Measurements from ENCODE around the gene DPP9. TPM values are rescaled to one million over a fixed set of nuclear protein-coding genes. Genes with fewer than 3 reads are reported as not detected.
"Not testable (repeated sequence)": the region's sequence is repeated elsewhere in the genome, so short reads cannot be mapped to it uniquely, and the experiment has no call there.

The DPP9 gene
- total RNA-seq, 2 donors from 2014 or later, result 36.8 to 48.8 TPM

DNA sequence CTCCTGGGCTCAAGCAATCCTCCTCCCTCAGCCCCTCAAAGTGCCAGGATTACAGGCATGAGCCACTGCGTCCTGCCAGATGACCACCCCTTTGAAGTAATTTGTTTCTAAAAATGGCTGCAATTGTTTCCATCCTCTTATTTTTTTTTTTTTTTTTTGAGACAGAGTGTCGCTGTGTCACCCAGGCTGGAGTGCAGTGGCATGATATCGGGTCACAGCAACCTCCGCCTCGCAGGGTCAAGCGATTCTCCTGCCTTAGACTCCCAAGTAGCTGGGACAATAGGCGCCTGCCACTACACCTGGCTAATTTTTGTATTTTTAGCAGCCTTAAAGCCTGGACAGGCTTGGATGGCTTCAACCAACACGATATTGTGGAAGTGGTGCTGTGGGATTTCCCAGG is 22.3 kb upstream of the DPP9 start:
- no peaks in the 10 kb centered on the region for H3K27me3 ChIP-seq (ENCODE audit: control insufficient read depth, insufficient read depth, low read length, poor library complexity, severe bottlenecking)
- no peak overlapping the region for H3K9ac ChIP-seq (ENCODE audit: extremely low read depth, low read length, poor library complexity, severe bottlenecking)
- Mint-ChIP-seq H3K27ac (no peak overlapping the region), H3K4me1 (peaks cover 5% of the 10 kb centered on the region), H3K9me3 (no peaks in the 10 kb centered on the region), H3K4me3 (no peak overlapping the region), H3K36me3 (ENCODE audit: low read depth) (no peaks in the 10 kb centered on the region), H3K27me3 (ENCODE audit: insufficient read depth) (peaks cover 1% of the 10 kb centered on the region)
- TF ChIP-seq, protein P1, sequence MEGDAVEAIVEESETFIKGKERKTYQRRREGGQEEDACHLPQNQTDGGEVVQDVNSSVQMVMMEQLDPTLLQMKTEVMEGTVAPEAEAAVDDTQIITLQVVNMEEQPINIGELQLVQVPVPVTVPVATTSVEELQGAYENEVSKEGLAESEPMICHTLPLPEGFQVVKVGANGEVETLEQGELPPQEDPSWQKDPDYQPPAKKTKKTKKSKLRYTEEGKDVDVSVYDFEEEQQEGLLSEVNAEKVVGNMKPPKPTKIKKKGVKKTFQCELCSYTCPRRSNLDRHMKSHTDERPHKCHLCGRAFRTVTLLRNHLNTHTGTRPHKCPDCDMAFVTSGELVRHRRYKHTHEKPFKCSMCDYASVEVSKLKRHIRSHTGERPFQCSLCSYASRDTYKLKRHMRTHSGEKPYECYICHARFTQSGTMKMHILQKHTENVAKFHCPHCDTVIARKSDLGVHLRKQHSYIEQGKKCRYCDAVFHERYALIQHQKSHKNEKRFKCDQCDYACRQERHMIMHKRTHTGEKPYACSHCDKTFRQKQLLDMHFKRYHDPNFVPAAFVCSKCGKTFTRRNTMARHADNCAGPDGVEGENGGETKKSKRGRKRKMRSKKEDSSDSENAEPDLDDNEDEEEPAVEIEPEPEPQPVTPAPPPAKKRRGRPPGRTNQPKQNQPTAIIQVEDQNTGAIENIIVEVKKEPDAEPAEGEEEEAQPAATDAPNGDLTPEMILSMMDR (conservative IDR thresholded peaks at IDR 0.05), result no peak
- no peaks in the 10 kb centered on the region for H3K4me1 ChIP-seq (ENCODE audit: control insufficient read depth, insufficient read depth, low read length)
- WGBS, 2 experiments (ENCODE audit: insufficient coverage in 1 of 2, insufficient read length in 1 of 2), result 92 to 94% methylated on average over 6 to 8 of the region's 8 CpGs
- H3K9me3 ChIP-seq (ENCODE audit: control insufficient read depth, low read length), result no peaks in the 10 kb centered on the region
- no peak overlapping the region for H3K4me3 ChIP-seq (ENCODE audit: low read length)
- no peaks in the 10 kb centered on the region for H3K36me3 ChIP-seq (ENCODE audit: control insufficient read depth, insufficient read depth, low read length)
- H3K27ac ChIP-seq (ENCODE audit: low read depth, low read length), result no peak overlapping the region
- DNase-seq, result no peak

DNA sequence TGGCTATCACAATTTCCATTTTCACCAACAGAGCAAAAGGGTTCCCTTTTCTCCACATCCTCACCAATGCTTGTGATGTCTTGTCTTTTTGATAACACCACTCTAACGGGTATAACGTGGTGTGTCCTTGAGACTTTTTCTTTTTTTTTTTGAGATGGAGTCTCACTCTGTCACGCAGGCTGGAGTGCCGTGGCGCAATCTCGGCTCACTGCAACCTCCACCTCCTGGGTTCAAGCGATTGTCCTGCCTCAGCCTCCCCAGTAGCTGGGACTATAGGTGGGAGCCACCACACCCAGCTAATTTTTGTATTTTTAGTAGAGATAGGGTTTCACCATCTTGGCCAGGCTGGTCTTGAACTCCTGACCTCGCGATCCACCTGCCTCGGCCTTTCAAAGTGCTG is 21.5 kb upstream of the DPP9 start:
- H3K27me3 ChIP-seq (ENCODE audit: control insufficient read depth, insufficient read depth, low read length, poor library complexity, severe bottlenecking); H3K4me1 ChIP-seq (ENCODE audit: control insufficient read depth, insufficient read depth, low read length); H3K9me3 Mint-ChIP-seq; DNase-seq; H3K27ac ChIP-seq (ENCODE audit: low read depth, low read length); H3K4me3 ChIP-seq (ENCODE audit: low read length); H3K4me3 Mint-ChIP-seq; H3K27me3 Mint-ChIP-seq (ENCODE audit: insufficient read depth); H3K36me3 ChIP-seq (ENCODE audit: control insufficient read depth, insufficient read depth, low read length); H3K9ac ChIP-seq (ENCODE audit: extremely low read depth, low read length, poor library complexity, severe bottlenecking); H3K9me3 ChIP-seq (ENCODE audit: control insufficient read depth, low read length); H3K27ac Mint-ChIP-seq; H3K36me3 Mint-ChIP-seq (ENCODE audit: low read depth); H3K4me1 Mint-ChIP-seq: not testable (repeated sequence)
- 92 to 95% methylated on average over 10 of the region's 10 CpGs for WGBS, 2 experiments (ENCODE audit: insufficient coverage in 1 of 2, insufficient read length in 1 of 2)

DNA sequence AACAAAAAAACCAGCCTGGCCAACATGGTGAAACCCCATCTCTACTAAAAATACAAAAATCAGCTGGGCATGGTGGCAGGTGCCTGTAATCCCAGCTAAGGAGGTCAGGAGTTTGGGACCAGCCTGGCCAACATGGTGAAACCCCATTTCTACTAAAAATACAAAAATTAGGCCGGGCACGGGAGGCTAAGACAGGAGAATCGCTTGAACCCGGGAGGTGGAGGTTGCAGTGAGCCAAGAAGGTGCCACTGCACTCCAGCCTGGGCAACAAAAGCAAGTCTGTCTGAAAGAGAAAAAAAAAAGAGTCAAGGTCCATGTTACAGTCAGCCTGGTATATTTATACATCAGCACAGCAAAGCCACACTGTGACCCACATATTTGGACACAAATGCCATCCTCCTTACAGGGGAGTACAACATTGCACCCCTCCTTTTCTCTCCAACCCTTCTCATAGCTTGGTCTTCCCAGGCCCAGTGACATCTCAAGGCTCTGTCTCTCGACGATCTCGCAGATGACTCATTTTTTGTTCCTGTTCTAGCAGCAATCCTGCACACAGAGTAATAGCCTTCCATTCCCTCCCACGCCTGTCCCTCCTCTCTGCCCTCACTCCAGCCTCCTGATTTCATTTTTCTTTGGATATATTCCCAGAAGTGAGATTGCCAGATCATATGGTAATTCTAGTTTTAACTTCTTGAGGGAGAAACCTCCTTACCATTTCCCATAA is 21.0 kb upstream of the DPP9 start:
- TF ChIP-seq, protein P1 (conservative IDR thresholded peaks at IDR 0.05), result no peak
- no peak overlapping the region for H3K9ac ChIP-seq (ENCODE audit: extremely low read depth, low read length, poor library complexity, severe bottlenecking)
- Mint-ChIP-seq H3K9me3 (no peaks in the 10 kb centered on the region), H3K27me3 (ENCODE audit: insufficient read depth) (peaks cover 1% of the 10 kb centered on the region), H3K4me1 (peaks cover 5% of the 10 kb centered on the region), H3K36me3 (ENCODE audit: low read depth) (no peaks in the 10 kb centered on the region), H3K4me3 (no peak overlapping the region), H3K27ac (no peak overlapping the region)
- H3K27me3 ChIP-seq (ENCODE audit: control insufficient read depth, insufficient read depth, low read length, poor library complexity, severe bottlenecking), result no peaks in the 10 kb centered on the region
- no peak overlapping the region for H3K4me3 ChIP-seq (ENCODE audit: low read length)
- H3K9me3 ChIP-seq (ENCODE audit: control insufficient read depth, low read length), result no peaks in the 10 kb centered on the region
- no peak for DNase-seq
- H3K4me1 ChIP-seq (ENCODE audit: control insufficient read depth, insufficient read depth, low read length), result no peaks in the 10 kb centered on the region
- WGBS, 2 experiments (ENCODE audit: insufficient coverage in 1 of 2, insufficient read length in 1 of 2), result 81 to 89% methylated on average over 7 to 8 of the region's 8 CpGs
- H3K27ac ChIP-seq (ENCODE audit: low read depth, low read length), result no peak overlapping the region
- H3K36me3 ChIP-seq (ENCODE audit: control insufficient read depth, insufficient read depth, low read length), result no peaks in the 10 kb centered on the region
